ENCODE measurements around the gene ZSCAN20.
"Not testable (repeated sequence)": the region's sequence is repeated elsewhere in the genome, so short reads cannot be mapped to it uniquely, and the experiment has no call there.

GRCh38 chr1:33509276-33509675 is 36.8 kb downstream of the ZSCAN20 start:
- TF ChIP-seq CTCF (conservative IDR thresholded peaks at IDR 0.05; ENCODE audit: low read depth, low read length); POLR2A (IDR thresholded peaks at IDR 0.05; ENCODE audit: low read depth, low read length); SMC3 (IDR thresholded peaks at IDR 0.05; ENCODE audit: low read depth, low read length); RCOR1 (IDR thresholded peaks at IDR 0.05; ENCODE audit: insufficient replicate concordance, low read length); RAD21 (IDR thresholded peaks at IDR 0.05; ENCODE audit: low read length); USF2 (IDR thresholded peaks at IDR 0.05; ENCODE audit: low read depth, low read length): not testable (repeated sequence)

Data from IMR-90 (cell line).